Karpas-422 (cell line): Measurements from ENCODE around the gene CFTR. TPM values are rescaled to one million over a fixed set of nuclear protein-coding genes. Genes with fewer than 3 reads are reported as not detected.

Experiments
- DNase-seq: peaks from one replicate; pipeline ENCODE4 v3.0.0-alpha.2; 2015
- H2AFZ ChIP-seq: fragments of 200-600 bp; sonication (generic); 2 replicates; pipeline ENCODE4 v1.6.1; 2014; ENCODE audit warnings: antibody characterized with exemption, low read length, mixed read lengths
- H3K27ac ChIP-seq: fragments of 200-600 bp; sonication (generic); 2 replicates; pipeline ENCODE4 v1.5.1; 2014; ENCODE audit warnings: mild to moderate bottlenecking, low read length, moderate library complexity
- H3K27me3 ChIP-seq: fragments of 200-600 bp; sonication (generic); 2 replicates; pipeline ENCODE4 v1.6.1; 2014; ENCODE audit warnings: low read length, mixed read lengths
- H3K36me3 ChIP-seq: fragments of 200-600 bp; sonication (generic); 2 replicates; pipeline ENCODE4 v1.6.1; 2014; ENCODE audit warnings: low read length, mixed read lengths; ENCODE audit not compliant: insufficient read depth
- H3K4me1 ChIP-seq: fragments of 200-600 bp; sonication (generic); 2 replicates; pipeline ENCODE4 v1.6.1; 2014; ENCODE audit warnings: mild to moderate bottlenecking, low read length, mixed read lengths
- H3K4me2 ChIP-seq: fragments of 200-600 bp; sonication (generic); 2 replicates; pipeline ENCODE4 v1.6.1; 2014; ENCODE audit warnings: low read length, low read depth, mild to moderate bottlenecking; ENCODE audit not compliant: poor library complexity, severe bottlenecking
- H3K4me3 ChIP-seq: fragments of 200-600 bp; sonication (generic); 2 replicates; pipeline ENCODE4 v1.5.1; 2014; ENCODE audit warnings: mild to moderate bottlenecking, antibody characterized with exemption, low read length, mixed read lengths
- H3K79me2 ChIP-seq: fragments of 200-600 bp; sonication (generic); 2 replicates; pipeline ENCODE4 v1.6.1; 2014; ENCODE audit warnings: mild to moderate bottlenecking, low read length, mixed read lengths
- H3K9ac ChIP-seq: fragments of 200-600 bp; sonication (generic); 2 replicates; pipeline ENCODE4 v1.6.0; 2014; ENCODE audit warnings: low read length
- H3K9me2 ChIP-seq: fragments of 200-600 bp; sonication (generic), shearing (Covaris generic); replicated peaks from 2 replicates; pipeline ENCODE4 v1.6.0; 2014; ENCODE audit warnings: mild to moderate bottlenecking, low read length, moderate library complexity; ENCODE audit not compliant: insufficient read depth
- H3K9me3 ChIP-seq: fragments of 300-700, 200-600 bp; sonication (generic); 2 replicates; pipeline ENCODE4 v1.6.1; 2014; ENCODE audit warnings: low read length, mixed read lengths
- H4K20me1 ChIP-seq: fragments of 200-600 bp; sonication (generic); 2 replicates; pipeline ENCODE4 v1.6.1; 2014; ENCODE audit warnings: mild to moderate bottlenecking, antibody characterized with exemption, low read length, low read depth; ENCODE audit not compliant: insufficient read depth
- total RNA-seq: library from RNA; depleted of rRNA; stranded (reverse); fragments of >200 nt; shearing (Covaris generic); gene quantifications from 2 replicates; pipeline ENCODE4 v1.2.3, GENCODE V29; 2014; ENCODE audit warnings: low replicate concordance

Gene CFTR
- total RNA-seq, 1 experiment from 2014 or later, result not detected

DNA sequence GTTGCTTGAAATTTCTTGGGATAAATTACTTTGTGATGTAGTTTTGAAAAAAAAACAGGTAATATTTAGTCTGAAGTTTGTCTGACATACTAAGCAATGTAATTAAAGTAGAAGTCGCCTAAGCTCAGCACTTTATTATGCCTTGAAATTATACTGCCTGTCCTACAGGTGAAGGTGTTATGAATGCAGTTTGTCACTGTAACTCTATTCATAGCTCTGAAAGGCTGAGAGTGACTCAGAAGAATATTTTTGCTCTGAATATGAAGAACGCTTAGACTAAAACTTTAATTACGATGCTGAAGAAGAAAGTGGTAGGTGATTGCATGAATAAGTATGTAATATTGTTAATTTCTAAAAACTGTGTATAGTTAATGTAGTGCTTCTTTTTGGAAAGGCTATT is 9.2 kb downstream of the CFTR start:
- H3K9me2 ChIP-seq, result no peaks in the 10 kb centered on the region
- no peak for DNase-seq
- no peaks in the 10 kb centered on the region for H3K27me3 ChIP-seq
- no peaks in the 10 kb centered on the region for H3K36me3 ChIP-seq
- H4K20me1 ChIP-seq, result no peaks in the 10 kb centered on the region
- no peak overlapping the region for H3K27ac ChIP-seq
- H3K79me2 ChIP-seq, result no peaks in the 10 kb centered on the region
- no peak overlapping the region for H3K9ac ChIP-seq
- no peaks in the 10 kb centered on the region for H3K9me3 ChIP-seq
- H3K4me2 ChIP-seq, result no peak overlapping the region
- no peak overlapping the region for H3K4me3 ChIP-seq
- H3K4me1 ChIP-seq, result no peaks in the 10 kb centered on the region
- no peak overlapping the region for H2AFZ ChIP-seq

DNA sequence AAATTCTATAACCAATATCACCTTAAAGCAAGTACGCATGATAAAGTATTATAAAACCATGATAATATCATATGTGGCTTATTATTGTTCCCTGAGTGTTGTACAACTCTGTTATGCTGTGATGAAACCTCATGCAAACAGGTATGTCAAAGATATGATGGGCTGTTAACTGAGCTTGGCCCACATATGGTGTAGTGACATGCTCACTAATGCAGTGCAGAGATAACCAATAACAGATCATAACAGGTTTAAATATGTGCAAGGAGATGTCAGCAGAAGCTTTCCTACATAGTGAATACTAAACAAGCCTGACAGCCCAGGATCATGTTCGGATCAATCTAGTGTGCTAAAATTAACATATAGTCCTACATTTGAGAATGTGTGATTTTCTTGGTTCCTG is 9.6 kb downstream of the CFTR start:
- Histone ChIP-seq H3K27ac (no peak overlapping the region), H3K27me3 (no peaks in the 10 kb centered on the region), H3K36me3 (no peaks in the 10 kb centered on the region), H3K4me2 (no peak overlapping the region), H3K9ac (no peak overlapping the region), H2AFZ (no peak overlapping the region), H3K4me1 (no peaks in the 10 kb centered on the region), H3K9me3 (no peaks in the 10 kb centered on the region), H3K79me2 (no peaks in the 10 kb centered on the region), H3K4me3 (no peak overlapping the region), H3K9me2 (no peaks in the 10 kb centered on the region), H4K20me1 (no peaks in the 10 kb centered on the region)
- no peak for DNase-seq

DNA sequence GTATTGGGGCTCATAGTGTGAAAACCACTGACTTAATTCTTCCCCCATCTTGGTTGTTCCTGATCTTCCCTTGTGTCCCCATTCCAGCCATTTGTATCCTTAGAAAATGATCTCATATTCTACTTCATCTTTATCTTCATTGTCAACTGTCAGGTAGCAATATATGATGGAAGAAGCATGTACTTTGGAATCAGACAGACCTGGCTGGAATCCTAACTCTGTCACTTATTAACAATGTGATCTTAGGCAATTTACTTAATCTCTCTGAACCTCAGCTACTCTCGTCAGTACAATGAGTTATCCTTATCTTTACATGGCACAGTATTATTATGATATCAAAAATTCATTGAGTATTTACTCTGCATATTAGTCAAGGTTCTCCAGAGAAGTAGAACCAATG is 10.1 kb downstream of the CFTR start:
- H3K4me1 ChIP-seq, result no peaks in the 10 kb centered on the region
- H4K20me1 ChIP-seq, result no peaks in the 10 kb centered on the region
- no peak overlapping the region for H3K27ac ChIP-seq
- no peak overlapping the region for H3K4me2 ChIP-seq
- no peak overlapping the region for H3K9ac ChIP-seq
- H3K9me3 ChIP-seq, result no peaks in the 10 kb centered on the region
- H3K9me2 ChIP-seq, result no peaks in the 10 kb centered on the region
- no peak overlapping the region for H3K4me3 ChIP-seq
- H3K36me3 ChIP-seq, result no peaks in the 10 kb centered on the region
- no peak for DNase-seq
- H3K27me3 ChIP-seq, result no peaks in the 10 kb centered on the region
- H3K79me2 ChIP-seq, result no peaks in the 10 kb centered on the region
- H2AFZ ChIP-seq, result no peak overlapping the region

DNA sequence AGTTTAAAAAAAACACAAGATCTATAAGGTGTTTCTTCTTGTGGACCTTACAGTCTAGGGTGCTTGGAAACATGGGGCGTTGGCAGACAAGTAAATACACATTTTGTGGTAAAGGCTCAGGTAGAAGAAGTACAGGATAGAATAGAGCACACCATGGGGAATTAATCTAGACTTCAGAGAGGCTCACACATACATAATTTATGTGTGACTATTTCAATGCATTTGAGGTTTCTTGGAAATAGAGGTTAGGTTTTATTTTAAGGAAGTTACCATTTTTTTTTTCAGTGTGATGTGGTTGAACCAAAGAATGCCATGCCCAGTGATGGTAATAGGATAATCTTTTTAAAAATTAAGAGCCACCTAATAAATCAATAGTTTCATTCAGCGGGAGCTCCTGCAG is 12.8 kb downstream of the CFTR start:
- no peaks in the 10 kb centered on the region for H3K4me1 ChIP-seq
- no peaks in the 10 kb centered on the region for H3K27me3 ChIP-seq
- H3K4me3 ChIP-seq, result no peak overlapping the region
- H3K9me2 ChIP-seq, result no peaks in the 10 kb centered on the region
- no peak overlapping the region for H2AFZ ChIP-seq
- no peak overlapping the region for H3K4me2 ChIP-seq
- no peaks in the 10 kb centered on the region for H3K79me2 ChIP-seq
- DNase-seq, result no peak
- no peaks in the 10 kb centered on the region for H3K9me3 ChIP-seq
- no peaks in the 10 kb centered on the region for H4K20me1 ChIP-seq
- no peaks in the 10 kb centered on the region for H3K36me3 ChIP-seq
- H3K9ac ChIP-seq, result no peak overlapping the region
- no peak overlapping the region for H3K27ac ChIP-seq

DNA sequence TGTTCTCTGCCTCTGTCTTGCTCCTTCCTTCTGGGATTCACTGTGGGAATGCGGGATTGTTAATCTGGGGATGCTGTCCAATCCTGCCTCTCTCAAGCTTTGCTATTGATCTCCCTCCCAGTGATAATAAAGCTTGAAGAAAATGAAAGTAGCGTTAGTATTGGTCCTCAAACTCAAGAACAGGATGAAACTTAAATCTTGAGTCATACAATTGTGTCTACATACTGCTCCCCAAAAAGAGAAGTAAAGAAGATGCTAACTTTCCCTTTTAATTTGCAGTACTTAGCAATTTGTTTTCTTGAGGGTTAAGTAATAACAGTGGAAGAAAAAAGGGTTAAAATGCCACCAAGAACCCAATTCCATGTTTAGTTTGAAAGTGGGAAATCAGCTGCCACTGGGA is 13.6 kb downstream of the CFTR start:
- Histone ChIP-seq H3K79me2 (no peaks in the 10 kb centered on the region), H2AFZ (no peak overlapping the region), H3K9ac (no peak overlapping the region), H4K20me1 (no peaks in the 10 kb centered on the region), H3K9me2 (no peaks in the 10 kb centered on the region), H3K4me2 (no peak overlapping the region), H3K27ac (no peak overlapping the region), H3K4me3 (no peak overlapping the region), H3K36me3 (no peaks in the 10 kb centered on the region), H3K27me3 (no peaks in the 10 kb centered on the region), H3K4me1 (no peaks in the 10 kb centered on the region), H3K9me3 (no peaks in the 10 kb centered on the region)
- DNase-seq, result no peak

DNA sequence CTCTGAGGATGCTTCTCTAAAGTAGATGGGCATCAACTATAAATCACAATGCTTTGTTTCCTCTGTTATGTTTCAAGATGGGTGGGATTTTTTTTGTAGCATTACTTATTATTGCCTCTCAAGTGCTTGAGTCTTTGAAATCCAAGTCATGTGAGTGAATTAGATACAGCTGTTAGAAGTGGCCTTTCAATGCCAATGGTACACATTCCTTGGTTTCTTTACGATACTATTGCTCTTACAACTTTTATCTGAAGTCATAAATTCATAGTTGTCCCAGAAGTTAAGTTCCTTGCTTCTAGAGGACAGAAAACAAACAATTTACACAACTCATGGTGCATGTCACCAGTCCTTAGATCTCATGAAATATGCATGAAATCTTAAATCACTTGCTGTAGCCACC is 15.5 kb downstream of the CFTR start:
- H3K79me2 ChIP-seq, result no peaks in the 10 kb centered on the region
- H3K9ac ChIP-seq, result no peak overlapping the region
- H3K27me3 ChIP-seq, result no peaks in the 10 kb centered on the region
- H3K27ac ChIP-seq, result no peak overlapping the region
- no peaks in the 10 kb centered on the region for H4K20me1 ChIP-seq
- no peaks in the 10 kb centered on the region for H3K4me1 ChIP-seq
- no peaks in the 10 kb centered on the region for H3K9me3 ChIP-seq
- no peaks in the 10 kb centered on the region for H3K36me3 ChIP-seq
- no peak overlapping the region for H3K4me3 ChIP-seq
- no peaks in the 10 kb centered on the region for H3K9me2 ChIP-seq
- no peak overlapping the region for H3K4me2 ChIP-seq
- DNase-seq, result no peak
- no peak overlapping the region for H2AFZ ChIP-seq

DNA sequence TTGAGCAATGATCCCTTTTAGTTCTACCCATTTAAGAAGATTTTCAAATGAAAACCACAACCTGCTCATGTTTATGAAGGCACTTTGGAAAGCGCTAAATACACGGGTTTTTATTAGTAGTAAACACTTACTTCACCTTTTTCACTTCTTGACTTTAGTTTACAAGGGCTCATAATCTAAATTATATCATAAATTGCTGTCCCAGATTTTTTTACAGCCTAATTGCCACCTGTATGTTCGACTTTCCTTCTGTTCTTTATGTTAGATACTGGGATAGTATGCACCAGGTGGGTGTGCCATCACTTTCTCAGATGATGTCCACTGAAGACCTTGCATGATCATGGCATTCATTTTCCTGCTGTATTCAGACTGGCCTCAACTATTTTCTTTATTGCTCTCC is 22.5 kb downstream of the CFTR start:
- H3K4me2 ChIP-seq, result no peak overlapping the region
- no peaks in the 10 kb centered on the region for H3K9me3 ChIP-seq
- no peak for DNase-seq
- H3K36me3 ChIP-seq, result no peaks in the 10 kb centered on the region
- no peaks in the 10 kb centered on the region for H3K9me2 ChIP-seq
- no peak overlapping the region for H2AFZ ChIP-seq
- no peaks in the 10 kb centered on the region for H3K79me2 ChIP-seq
- H3K4me1 ChIP-seq, result no peaks in the 10 kb centered on the region
- H3K9ac ChIP-seq, result no peak overlapping the region
- H3K27ac ChIP-seq, result no peak overlapping the region
- H3K27me3 ChIP-seq, result no peaks in the 10 kb centered on the region
- H3K4me3 ChIP-seq, result no peak overlapping the region
- no peaks in the 10 kb centered on the region for H4K20me1 ChIP-seq

DNA sequence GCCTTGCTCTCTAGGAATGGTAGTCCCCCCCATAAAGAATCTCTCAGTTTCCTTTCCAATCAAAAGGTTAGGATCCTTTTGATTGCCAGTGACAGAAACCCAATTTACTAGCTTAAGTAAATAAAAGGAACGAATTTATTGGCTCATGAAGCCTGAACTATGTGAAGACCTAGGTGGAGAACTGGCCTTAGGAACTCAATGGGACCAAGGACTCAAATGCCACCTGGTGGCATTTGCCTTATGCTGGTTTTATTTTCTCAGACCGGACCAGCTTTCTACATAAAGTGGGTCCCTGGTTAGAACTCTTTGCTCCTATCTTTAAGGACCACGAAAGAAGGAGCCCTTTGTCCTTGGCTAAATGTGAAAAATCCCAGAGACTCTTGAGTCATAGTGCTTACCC is 25.4 kb downstream of the CFTR start:
- H3K36me3 ChIP-seq, result no peaks in the 10 kb centered on the region
- no peak overlapping the region for H3K27ac ChIP-seq
- DNase-seq, result no peak
- no peak overlapping the region for H3K9ac ChIP-seq
- H2AFZ ChIP-seq, result no peak overlapping the region
- no peaks in the 10 kb centered on the region for H3K9me2 ChIP-seq
- no peaks in the 10 kb centered on the region for H3K4me1 ChIP-seq
- H3K4me2 ChIP-seq, result no peak overlapping the region
- no peaks in the 10 kb centered on the region for H3K9me3 ChIP-seq
- no peak overlapping the region for H3K4me3 ChIP-seq
- no peaks in the 10 kb centered on the region for H4K20me1 ChIP-seq
- no peaks in the 10 kb centered on the region for H3K79me2 ChIP-seq
- H3K27me3 ChIP-seq, result no peaks in the 10 kb centered on the region

DNA sequence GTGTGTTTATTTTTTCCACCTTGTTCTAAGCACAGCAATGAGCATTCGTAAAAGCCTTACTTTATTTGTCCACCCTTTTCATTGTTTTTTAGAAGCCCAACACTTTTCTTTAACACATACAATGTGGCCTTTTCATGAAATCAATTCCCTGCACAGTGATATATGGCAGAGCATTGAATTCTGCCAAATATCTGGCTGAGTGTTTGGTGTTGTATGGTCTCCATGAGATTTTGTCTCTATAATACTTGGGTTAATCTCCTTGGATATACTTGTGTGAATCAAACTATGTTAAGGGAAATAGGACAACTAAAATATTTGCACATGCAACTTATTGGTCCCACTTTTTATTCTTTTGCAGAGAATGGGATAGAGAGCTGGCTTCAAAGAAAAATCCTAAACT is 28.9 kb downstream of the CFTR start:
- no peaks in the 10 kb centered on the region for H3K27me3 ChIP-seq
- no peaks in the 10 kb centered on the region for H4K20me1 ChIP-seq
- no peaks in the 10 kb centered on the region for H3K36me3 ChIP-seq
- H3K79me2 ChIP-seq, result no peaks in the 10 kb centered on the region
- H2AFZ ChIP-seq, result no peak overlapping the region
- DNase-seq, result no peak
- no peaks in the 10 kb centered on the region for H3K4me1 ChIP-seq
- no peak overlapping the region for H3K4me3 ChIP-seq
- H3K4me2 ChIP-seq, result no peak overlapping the region
- no peaks in the 10 kb centered on the region for H3K9me3 ChIP-seq
- no peaks in the 10 kb centered on the region for H3K9me2 ChIP-seq
- no peak overlapping the region for H3K27ac ChIP-seq
- H3K9ac ChIP-seq, result no peak overlapping the region
